Forelimb muscle (tissue), 1 donor: ENCODE measurements around the gene ZBTB22. TPM values are rescaled to one million over a fixed set of nuclear protein-coding genes. Genes with fewer than 3 reads are reported as not detected.

ENCODE experiments used
- DNase-seq: peaks from one replicate; pipeline ENCODE4 v3.0.0-alpha.2; 2013; ENCODE audit warnings: low read depth
- polyA plus RNA-seq: library from polyadenylated mRNA; unstranded; fragments of 120-200 nt; gene quantifications from one replicate; pipeline ENCODE4 v1.2.1, GENCODE V29; 2013; ENCODE audit not compliant: insufficient read length

Gene ZBTB22
- polyA plus RNA-seq, 1 donor, result 13.4 TPM

- no peak for DNase-seq
Observed at GRCh38 chr6:33329058-33329457, 11.5 kb upstream of the ZBTB22 start.

GRCh38 chr6:33324125-33324524, 6.6 kb upstream of the ZBTB22 start:
- no peak for DNase-seq

GRCh38 chr6:33323623-33323948, 6.0 kb upstream of the ZBTB22 start:
- DNase-seq, result no peak

- DNase-seq, result no peak
Observed at GRCh38 chr6:33321227-33321626, 3.7 kb upstream of the ZBTB22 start.

- no peak for DNase-seq
Observed at GRCh38 chr6:33320315-33321181, 3.0 kb upstream of the ZBTB22 start.

GRCh38 chr6:33319939-33320314, 2.4 kb upstream of the ZBTB22 start:
- DNase-seq, result no peak

GRCh38 chr6:33318426-33319073, 1.0 kb upstream of the ZBTB22 start:
- DNase-seq, result no peak

GRCh38 chr6:33317419-33317668, 200 bp downstream of the ZBTB22 start:
- no peak for DNase-seq

GRCh38 chr6:33316603-33317418, 733 bp downstream of the ZBTB22 start:
- DNase-seq, result no peak

- no peak for DNase-seq
Observed at GRCh38 chr6:33315793-33316602, 1.5 kb downstream of the ZBTB22 start.

- DNase-seq, result no peak
Observed at GRCh38 chr6:33314943-33315792, 2.4 kb downstream of the ZBTB22 start.

- DNase-seq, result peak; percentile 54
Observed at GRCh38 chr6:33314515-33314942, 3.0 kb downstream of the ZBTB22 start.

GRCh38 chr6:33313709-33314514, 3.6 kb downstream of the ZBTB22 start, which contains the start of gene TAPBP:
Gene TAPBP, minus strand, starts transcription at chr6:33314078. Its CDS starts 37 bp downstream, at chr6:33314041.
- DNase-seq, result no peak

GRCh38 chr6:33313105-33313708, 4.3 kb downstream of the ZBTB22 start:
- DNase-seq, result no peak

- DNase-seq, result no peak
Observed at GRCh38 chr6:33312361-33313104, 5.0 kb downstream of the ZBTB22 start.

- DNase-seq, result no peak
Observed at GRCh38 chr6:33306356-33306755, 11.2 kb downstream of the ZBTB22 start.

- DNase-seq, result no peak
Observed at GRCh38 chr6:33305052-33305451, 12.5 kb downstream of the ZBTB22 start.

- no peak for DNase-seq
Observed at GRCh38 chr6:33304216-33304615, 13.3 kb downstream of the ZBTB22 start.

GRCh38 chr6:33301877-33302276, 15.7 kb downstream of the ZBTB22 start:
- DNase-seq, result no peak
